K562 (cell line): ENCODE measurements around the gene WNT11. TPM values are rescaled to one million over a fixed set of nuclear protein-coding genes. Genes with fewer than 3 reads are reported as not detected.

Experiments
- CAMTA2 ChIP-seq: fragments of 250-450 bp; sonication (Bioruptor Pico); conservative IDR thresholded peaks from 2 replicates; pipeline ENCODE4 v1.5.1; 2022
- CBX1 ChIP-seq: sonication (generic); IDR thresholded peaks from 2 replicates; pipeline ENCODE4 v1.6.1; 2016; ENCODE audit warnings: antibody characterized with exemption, low read depth, mild to moderate bottlenecking
- CHD4 ChIP-seq: fragments of 200-600 bp; sonication (generic); IDR thresholded peaks from 3 replicates; pipeline ENCODE4 v1.6.1; 2012; ENCODE audit warnings: low read depth, mild to moderate bottlenecking, mixed read lengths, low read length, inconsistent platforms; ENCODE audit not compliant: insufficient read depth, insufficient replicate concordance, poor library complexity, severe bottlenecking
- CREBBP ChIP-seq: IDR thresholded peaks from one replicate; pipeline ENCODE4 v1.6.1; 2012; ENCODE audit warnings: low read depth, mild to moderate bottlenecking, control low read depth, inconsistent platforms, low read length
- CTBP1 ChIP-seq: fragments of 450-650 bp; IDR thresholded peaks from 2 replicates; pipeline ENCODE4 v1.6.1; 2016; ENCODE audit warnings: borderline replicate concordance
- EWSR1 ChIP-seq: fragments of 450-650 bp; IDR thresholded peaks from 2 replicates; pipeline ENCODE4 v1.6.1; 2018; ENCODE audit warnings: borderline replicate concordance, mild to moderate bottlenecking, low read depth, moderate library complexity; ENCODE audit not compliant: partially characterized antibody
- FOS ChIP-seq: IDR thresholded peaks from 3 replicates; pipeline ENCODE4 v1.6.1; 2011; ENCODE audit not compliant: insufficient read length; ENCODE audit errors: extremely low read depth
- HBP1 ChIP-seq: fragments of 450-650 bp; formaldehyde crosslinking; IDR thresholded peaks from 2 replicates; pipeline ENCODE4 v1.4.0; 2022; ENCODE audit warnings: missing genetic modification characterization
- HDAC6 ChIP-seq: IDR thresholded peaks from 2 replicates; pipeline ENCODE4 v1.6.1; 2012; ENCODE audit warnings: low read depth, mild to moderate bottlenecking, control low read depth, inconsistent platforms, low read length, moderate library complexity
- HDAC8 ChIP-seq: fragments of 450-650 bp; IDR thresholded peaks from 2 replicates; pipeline ENCODE4 v1.6.1; 2016; ENCODE audit warnings: mild to moderate bottlenecking, missing genetic modification characterization, moderate library complexity, missing compliant biosample characterization
- HMBOX1 ChIP-seq: sonication (generic); IDR thresholded peaks from 2 replicates; pipeline ENCODE4 v1.6.1; 2016
- HOXB6 ChIP-seq: fragments of 250-450 bp; sonication (Bioruptor Pico); IDR thresholded peaks from 2 replicates; pipeline ENCODE4 v1.5.1; 2022; ENCODE audit warnings: mild to moderate bottlenecking, borderline replicate concordance
- KLF10 ChIP-seq: fragments of 250-450 bp; sonication (Bioruptor Pico); IDR thresholded peaks from 2 replicates; pipeline ENCODE4 v1.6.1; 2021; ENCODE audit warnings: matching md5 sums
- LARP7 ChIP-seq: fragments of 450-650 bp; IDR thresholded peaks from 2 replicates; pipeline ENCODE4 v1.6.1; 2016
- NFIX ChIP-seq: fragments of 250-450 bp; sonication (Bioruptor Pico); IDR thresholded peaks from 2 replicates; pipeline ENCODE4 v1.4.0; 2020; ENCODE audit warnings: low read depth, mild to moderate bottlenecking, moderate library complexity
- OTX1 ChIP-seq: fragments of 450-650 bp; formaldehyde crosslinking; IDR thresholded peaks from 2 replicates; pipeline ENCODE4 v1.4.0; 2022; ENCODE audit warnings: mild to moderate bottlenecking
- PHB ChIP-seq: fragments of 250-450 bp; sonication (Bioruptor Pico); IDR thresholded peaks from 2 replicates; pipeline ENCODE4 v1.5.0; 2021
- RFX1 ChIP-seq: fragments of 450-650 bp; IDR thresholded peaks from 2 replicates; pipeline ENCODE4 v1.6.1; 2016; ENCODE audit warnings: mild to moderate bottlenecking, moderate library complexity
- SMARCB1 ChIP-seq: IDR thresholded peaks from 2 replicates; pipeline ENCODE4 v1.6.1; 2011; ENCODE audit warnings: improper control_type of control experiment, low read depth; ENCODE audit not compliant: insufficient read length
- SMARCE1 ChIP-seq: fragments of 450-650 bp; IDR thresholded peaks from 2 replicates; pipeline ENCODE4 v1.7.1; 2016; ENCODE audit warnings: mild to moderate bottlenecking
- ZBTB5 ChIP-seq: fragments of 450-650 bp; IDR thresholded peaks from 2 replicates; pipeline ENCODE4 v1.6.1; 2017; ENCODE audit warnings: antibody characterized with exemption
- ZNF146 ChIP-seq: IDR thresholded peaks from one replicate; pipeline ENCODE4 v1.6.1; 2018; ENCODE audit warnings: missing compliant biosample characterization; ENCODE audit not compliant: unreplicated experiment
- ZNF347 ChIP-seq: fragments of 450-650 bp; formaldehyde crosslinking; IDR thresholded peaks from 2 replicates; pipeline ENCODE4 v1.4.0; 2020; ENCODE audit warnings: low read depth, mild to moderate bottlenecking, moderate library complexity
- ZNF431 ChIP-seq: sonication (generic); formaldehyde crosslinking; IDR thresholded peaks from 2 replicates; pipeline ENCODE4 v1.8.0; 2022; ENCODE audit warnings: mild to moderate bottlenecking, missing genetic modification reagents
- ZNF668 ChIP-seq: fragments of 250-450 bp; sonication (Bioruptor Pico); IDR thresholded peaks from 2 replicates; pipeline ENCODE4 v1.8.0; 2022; ENCODE audit warnings: mild to moderate bottlenecking, inconsistent platforms
- polyA plus RNA-seq, 8 experiments: library from polyadenylated mRNA; depleted of rRNA in 4 of 8; stranded (reverse) in 5 of 8; unstranded in 3 of 8; fragments of >200 nt; fragmentation: Nextera tagmentation in 2 of 8; fragmentation: Illumina TruSeq in 1 of 8; extraction: Ambion mirVana in 2 of 8; extraction: Trizol in 1 of 8; gene quantifications; 2 replicates each; pipeline versions ENCODE4 v1.2.1 to v1.2.3, GENCODE V29; 2011 to 2014; ENCODE audit warnings: inconsistent platforms in 1 of 8, missing spikeins in 1 of 8
- total RNA-seq, 7 experiments: library from RNA; depleted of rRNA in 6 of 7; stranded (reverse); fragments of >200 nt in 6 of 7; fragmentation: Illumina TruSeq in 2 of 7; extraction: Trizol in 2 of 7; gene quantifications; 2 replicates each; pipeline versions ENCODE4 v1.2.1 to v1.2.3, GENCODE V29; 2011 to 2021; ENCODE audit warnings: low replicate concordance in 1 of 7

WNT11 gene
- total and polyA plus RNA-seq, 9 of the 15 experiments (the other 6 are each of a cell fraction or from before 2014, with no cell fraction given): 0.03 to 0.20 (median 0.09) TPM; not detected in 4

- TF ChIP-seq FOS: no peak
- TF ChIP-seq ZNF668: no peak
- no peak for TF ChIP-seq CREBBP
- TF ChIP-seq OTX1: no peak
- TF ChIP-seq CBX1: no peak
- TF ChIP-seq EWSR1: no peak
- no peak for TF ChIP-seq SMARCE1
- no peak for TF ChIP-seq HOXB6 (CRISPR knock-in tag)
- TF ChIP-seq LARP7: no peak
- TF ChIP-seq HDAC8 (tag): no peak
- no peak for TF ChIP-seq ZNF347 (CRISPR knock-in tag)
- TF ChIP-seq ZBTB5: no peak
- no peak for TF ChIP-seq CAMTA2 (CRISPR knock-in tag)
- TF ChIP-seq HDAC6: no peak
- no peak for TF ChIP-seq CHD4
- peak; percentile 90 for TF ChIP-seq CTBP1
- no peak for TF ChIP-seq SMARCB1
- TF ChIP-seq HBP1 (CRISPR knock-in tag): no peak
- no peak for TF ChIP-seq KLF10
- TF ChIP-seq ZNF431 (CRISPR knock-in tag): peak; percentile 86
- TF ChIP-seq NFIX (CRISPR knock-in tag): no peak
- TF ChIP-seq HMBOX1: no peak
- no peak for TF ChIP-seq PHB (CRISPR knock-in tag)
- TF ChIP-seq ZNF146 (CRISPR knock-in tag): no peak
- no peak for TF ChIP-seq RFX1
Measured at GRCh38 chr11:76206327-76207081, at the start of gene WNT11 (continued).
